Hepatocyte (in vitro differentiated cells): Measurements from ENCODE around the gene DPT.

Experiments used
- EZH2 ChIP-seq: fragments of 200-600 bp; sonication (generic); IDR thresholded peaks from 2 replicates; pipeline ENCODE4 v1.6.1; 2016; ENCODE audit warnings: antibody characterized with exemption, mild to moderate bottlenecking, borderline replicate concordance
- TF ChIP-seq, protein P1 (sequence below): fragments of 200-600 bp; sonication (generic); IDR thresholded peaks from 2 replicates; pipeline ENCODE4 v1.5.1; 2016; ENCODE audit warnings: antibody characterized with exemption, mild to moderate bottlenecking; ENCODE audit not compliant: poor library complexity

DNA sequence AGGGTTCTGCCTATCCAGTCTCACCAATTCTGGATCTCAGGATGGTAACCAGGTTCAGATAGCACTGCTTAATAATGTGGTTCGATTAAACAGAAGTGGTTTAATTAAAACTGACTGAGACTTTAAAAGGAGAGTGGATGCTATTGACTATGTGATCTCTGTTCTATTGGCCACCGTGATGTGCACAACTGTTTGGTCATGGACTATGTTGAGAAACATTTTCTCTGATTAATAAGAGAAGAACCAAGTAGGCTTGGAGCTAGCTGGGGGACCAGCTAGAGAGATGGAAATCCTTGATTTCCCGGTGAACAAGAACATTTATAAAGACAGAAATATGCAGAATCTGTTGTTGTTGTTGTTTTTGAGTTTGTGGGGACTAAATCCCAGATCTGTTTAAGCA is 36.5 kb downstream of the DPT start:
- no peak for TF ChIP-seq EZH2
- TF ChIP-seq, protein P1, sequence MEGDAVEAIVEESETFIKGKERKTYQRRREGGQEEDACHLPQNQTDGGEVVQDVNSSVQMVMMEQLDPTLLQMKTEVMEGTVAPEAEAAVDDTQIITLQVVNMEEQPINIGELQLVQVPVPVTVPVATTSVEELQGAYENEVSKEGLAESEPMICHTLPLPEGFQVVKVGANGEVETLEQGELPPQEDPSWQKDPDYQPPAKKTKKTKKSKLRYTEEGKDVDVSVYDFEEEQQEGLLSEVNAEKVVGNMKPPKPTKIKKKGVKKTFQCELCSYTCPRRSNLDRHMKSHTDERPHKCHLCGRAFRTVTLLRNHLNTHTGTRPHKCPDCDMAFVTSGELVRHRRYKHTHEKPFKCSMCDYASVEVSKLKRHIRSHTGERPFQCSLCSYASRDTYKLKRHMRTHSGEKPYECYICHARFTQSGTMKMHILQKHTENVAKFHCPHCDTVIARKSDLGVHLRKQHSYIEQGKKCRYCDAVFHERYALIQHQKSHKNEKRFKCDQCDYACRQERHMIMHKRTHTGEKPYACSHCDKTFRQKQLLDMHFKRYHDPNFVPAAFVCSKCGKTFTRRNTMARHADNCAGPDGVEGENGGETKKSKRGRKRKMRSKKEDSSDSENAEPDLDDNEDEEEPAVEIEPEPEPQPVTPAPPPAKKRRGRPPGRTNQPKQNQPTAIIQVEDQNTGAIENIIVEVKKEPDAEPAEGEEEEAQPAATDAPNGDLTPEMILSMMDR, result no peak
